NCI-H510A (cell line): ENCODE results near the gene CUX1.

ENCODE experiments used
- DNase-seq: peaks from one replicate; lab custom pipeline; 2025; lab: John Stamatoyannopoulos, UW

CUX1 gene, protein sequence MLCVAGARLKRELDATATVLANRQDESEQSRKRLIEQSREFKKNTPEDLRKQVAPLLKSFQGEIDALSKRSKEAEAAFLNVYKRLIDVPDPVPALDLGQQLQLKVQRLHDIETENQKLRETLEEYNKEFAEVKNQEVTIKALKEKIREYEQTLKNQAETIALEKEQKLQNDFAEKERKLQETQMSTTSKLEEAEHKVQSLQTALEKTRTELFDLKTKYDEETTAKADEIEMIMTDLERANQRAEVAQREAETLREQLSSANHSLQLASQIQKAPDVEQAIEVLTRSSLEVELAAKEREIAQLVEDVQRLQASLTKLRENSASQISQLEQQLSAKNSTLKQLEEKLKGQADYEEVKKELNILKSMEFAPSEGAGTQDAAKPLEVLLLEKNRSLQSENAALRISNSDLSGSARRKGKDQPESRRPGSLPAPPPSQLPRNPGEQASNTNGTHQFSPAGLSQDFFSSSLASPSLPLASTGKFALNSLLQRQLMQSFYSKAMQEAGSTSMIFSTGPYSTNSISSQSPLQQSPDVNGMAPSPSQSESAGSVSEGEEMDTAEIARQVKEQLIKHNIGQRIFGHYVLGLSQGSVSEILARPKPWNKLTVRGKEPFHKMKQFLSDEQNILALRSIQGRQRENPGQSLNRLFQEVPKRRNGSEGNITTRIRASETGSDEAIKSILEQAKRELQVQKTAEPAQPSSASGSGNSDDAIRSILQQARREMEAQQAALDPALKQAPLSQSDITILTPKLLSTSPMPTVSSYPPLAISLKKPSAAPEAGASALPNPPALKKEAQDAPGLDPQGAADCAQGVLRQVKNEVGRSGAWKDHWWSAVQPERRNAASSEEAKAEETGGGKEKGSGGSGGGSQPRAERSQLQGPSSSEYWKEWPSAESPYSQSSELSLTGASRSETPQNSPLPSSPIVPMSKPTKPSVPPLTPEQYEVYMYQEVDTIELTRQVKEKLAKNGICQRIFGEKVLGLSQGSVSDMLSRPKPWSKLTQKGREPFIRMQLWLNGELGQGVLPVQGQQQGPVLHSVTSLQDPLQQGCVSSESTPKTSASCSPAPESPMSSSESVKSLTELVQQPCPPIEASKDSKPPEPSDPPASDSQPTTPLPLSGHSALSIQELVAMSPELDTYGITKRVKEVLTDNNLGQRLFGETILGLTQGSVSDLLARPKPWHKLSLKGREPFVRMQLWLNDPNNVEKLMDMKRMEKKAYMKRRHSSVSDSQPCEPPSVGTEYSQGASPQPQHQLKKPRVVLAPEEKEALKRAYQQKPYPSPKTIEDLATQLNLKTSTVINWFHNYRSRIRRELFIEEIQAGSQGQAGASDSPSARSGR (N-terminal part only)

DNA sequence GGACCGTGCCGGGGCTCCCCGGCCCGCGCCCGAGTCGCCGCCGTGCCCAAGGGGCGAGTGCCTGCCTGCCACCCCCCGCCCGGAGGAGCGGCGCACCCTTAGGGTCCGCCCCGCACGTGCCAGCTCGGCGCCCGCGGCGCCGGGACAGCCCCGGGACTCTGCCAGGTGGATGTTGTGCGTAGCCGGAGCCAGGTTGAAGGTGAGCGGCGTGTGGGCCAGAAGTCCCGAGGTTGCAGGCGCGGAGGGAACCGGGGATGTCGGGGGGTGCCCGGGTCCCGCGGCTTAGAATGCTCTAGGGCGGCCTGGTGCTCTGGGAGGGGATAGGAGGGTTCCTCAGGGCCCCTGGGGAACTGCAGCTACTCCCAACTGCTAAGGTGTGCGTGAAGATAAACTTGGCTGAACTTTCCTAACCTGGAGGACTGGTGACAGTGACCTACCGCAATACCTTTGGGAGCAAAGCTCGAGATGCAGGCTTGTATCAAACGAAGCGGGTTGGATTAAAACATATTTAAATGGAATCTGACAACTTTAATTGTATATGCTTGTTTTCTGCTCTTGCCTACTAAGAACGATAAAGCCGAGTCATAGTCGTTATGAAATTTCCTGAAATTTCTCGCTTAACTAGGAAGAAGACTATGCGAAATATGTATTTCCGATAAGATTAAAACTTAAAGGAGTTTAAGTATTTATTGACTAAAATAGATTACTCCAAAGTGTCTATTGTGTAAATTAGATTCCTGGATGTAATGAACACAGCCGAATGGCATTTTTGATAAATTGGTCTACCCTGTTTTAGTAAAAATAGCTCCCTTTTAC, at the start of gene CUX1:
Gene CUX1, plus strand, starts transcription at position 156 of the 816 bp plus-strand sequence. Its CDS starts 14 bp downstream, at position 170.
- no peak for DNase-seq

DNA sequence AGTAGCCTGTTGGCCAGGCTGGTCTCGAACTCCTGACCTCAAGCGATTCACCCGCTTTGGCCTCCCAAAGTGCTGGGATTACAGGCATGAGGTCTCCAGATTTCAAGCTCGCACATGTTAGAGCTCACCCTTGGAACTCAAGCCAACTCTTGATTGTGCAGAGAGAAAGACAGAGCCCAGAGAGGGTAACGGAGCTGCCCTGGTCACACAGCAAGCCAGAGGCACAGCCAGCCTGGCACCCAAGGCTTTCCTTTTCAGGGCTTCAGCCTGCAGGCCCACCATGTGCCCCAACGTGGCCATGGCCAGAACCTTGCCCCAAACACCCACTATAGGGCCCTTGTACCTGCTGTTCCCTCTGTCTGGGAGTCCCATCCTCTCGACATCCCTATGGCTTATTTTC, 49.1 kb upstream of the CUX1 start:
- no peak for DNase-seq

- no peak for DNase-seq
Measured at GRCh38 chr7:101770466-101770865, 47.0 kb upstream of the CUX1 start.

DNA sequence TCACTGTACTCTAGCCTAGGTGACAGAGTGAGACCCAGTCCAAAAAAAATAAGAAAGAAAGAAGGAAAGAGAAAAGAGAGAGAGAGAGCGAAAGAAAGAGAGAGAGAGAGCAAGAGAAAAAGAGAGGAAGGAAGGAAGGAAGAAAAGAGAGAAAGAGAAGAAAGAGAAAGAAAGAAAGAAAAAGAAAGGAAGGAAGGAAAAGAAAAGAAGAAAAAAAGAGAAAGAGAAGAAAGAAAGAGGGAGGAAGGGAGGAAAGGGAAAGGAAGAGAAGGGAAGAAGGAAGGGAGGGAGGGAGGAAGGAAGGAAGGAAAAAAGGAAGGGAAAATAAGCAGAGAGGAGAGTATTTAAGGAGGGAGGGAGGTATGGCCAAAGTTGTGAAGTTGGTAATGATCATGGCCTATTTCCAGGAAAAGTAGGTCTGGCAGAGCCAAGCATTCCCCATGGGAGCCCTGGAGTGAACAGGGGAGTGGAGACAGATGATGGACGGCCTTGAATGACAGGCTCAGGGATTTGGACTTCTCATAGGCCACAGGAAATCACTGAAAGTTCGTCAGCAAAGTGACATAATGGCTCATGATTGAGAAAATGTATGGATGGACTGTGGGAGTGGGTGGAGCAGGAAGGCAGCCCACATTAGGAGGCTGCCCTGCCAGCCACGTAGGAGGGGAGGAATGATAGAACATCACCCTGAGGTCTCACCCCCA, 44.8 kb upstream of the CUX1 start:
- DNase-seq: no peak

- DNase-seq: no peak
Measured at GRCh38 chr7:101775181-101775580, 42.2 kb upstream of the CUX1 start.

DNA sequence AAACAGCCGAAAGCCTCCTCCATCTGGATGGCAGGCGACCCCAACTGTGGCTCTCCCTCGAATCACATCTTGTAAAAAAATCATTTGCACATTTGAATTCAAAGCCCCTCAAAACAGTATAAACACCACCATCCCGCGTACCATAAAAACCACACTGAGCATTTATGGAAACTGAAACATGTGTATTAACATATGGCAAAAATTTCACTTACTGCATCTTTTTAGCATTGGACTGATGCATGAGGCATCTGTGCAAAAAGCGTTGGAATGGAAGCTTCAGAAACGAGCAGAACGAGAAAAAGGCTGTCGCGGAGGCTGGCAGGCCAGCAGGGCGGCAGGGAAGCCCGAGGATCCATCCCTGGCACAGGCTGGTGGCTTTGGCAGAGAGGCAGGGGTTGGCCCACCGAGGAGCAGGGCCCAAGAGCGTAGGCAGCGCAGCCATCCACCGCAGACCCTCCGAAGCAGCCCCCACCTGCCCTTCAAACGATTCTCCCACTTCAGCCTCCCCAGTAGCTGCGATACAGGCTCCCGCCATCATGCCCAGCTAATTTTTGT, 39.3 kb upstream of the CUX1 start:
- no peak for DNase-seq

GRCh38 chr7:101779267-101779666, 38.2 kb upstream of the CUX1 start:
- DNase-seq: no peak

- no peak for DNase-seq
Measured at GRCh38 chr7:101780281-101780680, 37.1 kb upstream of the CUX1 start.

DNA sequence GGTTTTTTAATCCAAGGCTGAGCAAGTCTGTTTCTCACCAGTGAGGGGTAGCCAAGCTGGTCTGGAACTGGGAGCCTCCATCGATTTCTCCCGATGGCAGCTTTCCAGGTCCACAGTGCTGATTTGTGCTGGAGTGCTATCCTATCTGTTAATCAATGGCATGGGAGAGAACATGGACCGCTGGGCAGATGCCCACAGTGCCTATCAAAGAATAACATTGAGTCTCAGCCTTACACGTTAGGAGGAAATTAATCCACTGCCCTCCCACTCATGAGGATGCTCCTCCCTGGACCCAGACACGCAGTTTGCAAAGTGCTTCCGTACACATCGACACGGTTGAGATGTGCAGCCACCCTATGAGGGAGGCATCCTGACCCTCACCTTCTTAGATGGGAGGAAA, 36.0 kb upstream of the CUX1 start:
- DNase-seq: no peak

DNA sequence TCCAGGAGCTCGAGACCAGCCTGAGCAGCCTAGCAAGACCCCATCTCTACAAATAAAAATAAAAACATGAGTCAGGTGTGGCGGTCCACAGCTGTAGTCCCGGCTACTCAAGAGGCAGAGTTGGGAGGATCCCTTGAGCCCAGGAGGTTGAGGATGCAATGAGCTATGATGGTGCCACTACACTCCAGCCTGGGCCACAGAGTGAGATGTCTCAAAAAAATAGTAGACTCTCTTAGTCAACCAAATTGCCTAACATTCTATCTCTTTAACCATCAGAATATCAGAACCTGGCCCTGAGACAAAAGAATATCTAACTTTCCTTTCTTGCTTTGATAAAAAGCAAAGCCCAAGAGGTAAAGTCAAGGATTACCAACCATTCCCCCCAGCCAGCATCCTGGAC, 35.0 kb upstream of the CUX1 start:
- no peak for DNase-seq

- DNase-seq: no peak
Measured at GRCh38 chr7:101782896-101783295, 34.5 kb upstream of the CUX1 start.

- DNase-seq: no peak
Measured at GRCh38 chr7:101783381-101784181, 33.8 kb upstream of the CUX1 start.

GRCh38 chr7:101784292-101785127, 32.9 kb upstream of the CUX1 start:
- DNase-seq: no peak

- DNase-seq: no peak
Measured at GRCh38 chr7:101787864-101788263, 29.6 kb upstream of the CUX1 start.

- DNase-seq: no peak
Measured at GRCh38 chr7:101788517-101788916, 28.9 kb upstream of the CUX1 start.

GRCh38 chr7:101790566-101791293, 26.7 kb upstream of the CUX1 start:
- DNase-seq: no peak

GRCh38 chr7:101792051-101792681, 25.3 kb upstream of the CUX1 start:
- DNase-seq: no peak
